GM13976 (cell line): ENCODE data around the gene NEGR1.

Source experiments
- DNase-seq: peaks from one replicate; pipeline ENCODE4 v3.0.0; 2012; ENCODE audit warnings: low spot score
- in situ Hi-C: fragments of 300-500 bp; cut with MboI; formaldehyde crosslinking; loops from one replicate; pipeline ENCODE4 v1.12.0; 2022; ENCODE audit warnings: low sequenced_read_pairs, mixed read lengths, inconsistent platforms; ENCODE audit not compliant: unreplicated experiment
- TF ChIP-seq, protein P1 (sequence below): IDR thresholded peaks from 2 replicates; pipeline ENCODE4 v1.5.1; 2012; ENCODE audit warnings: borderline replicate concordance, mild to moderate bottlenecking; ENCODE audit not compliant: insufficient read depth; ENCODE audit errors: extremely low read depth, missing control alignments, control extremely low read depth

Gene NEGR1

DNA sequence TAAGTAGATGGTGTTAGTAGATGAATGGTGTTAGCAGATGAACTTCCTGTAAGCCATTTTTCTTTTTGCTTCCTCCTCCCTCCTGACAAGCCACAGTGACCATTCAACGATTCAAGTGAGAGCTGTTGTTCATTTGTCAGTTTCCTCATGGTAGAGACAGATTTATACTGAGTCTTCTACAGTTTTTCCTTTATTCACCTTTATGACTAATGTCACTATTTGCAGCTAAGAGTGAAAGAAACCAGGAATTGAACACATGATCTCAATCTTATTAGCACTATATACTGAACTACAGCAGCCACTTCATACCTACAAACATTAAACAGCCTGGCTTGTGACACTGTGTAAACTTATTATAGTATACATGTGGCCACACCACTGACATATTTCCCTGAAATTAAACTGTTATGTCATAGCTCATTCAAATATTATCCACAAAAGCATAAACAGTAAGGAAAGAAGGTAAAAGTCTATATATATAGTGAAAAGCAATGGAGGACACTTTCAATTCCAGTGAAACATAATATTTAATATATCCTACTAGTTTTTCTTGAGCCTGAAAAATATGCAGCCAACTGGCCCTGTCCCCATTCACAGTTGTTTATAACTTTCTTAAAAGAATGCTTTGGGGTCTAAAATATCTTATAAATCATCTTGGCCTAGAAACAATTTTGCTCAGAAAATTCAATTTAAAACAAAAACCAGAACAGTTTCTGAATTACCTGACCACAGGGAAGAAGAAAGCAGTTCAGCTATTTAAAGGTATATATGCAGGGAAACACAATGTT, 634.6 kb downstream of the NEGR1 start:
- no peak for DNase-seq
- in situ Hi-C loops, result no loop called here
- TF ChIP-seq, protein P1, sequence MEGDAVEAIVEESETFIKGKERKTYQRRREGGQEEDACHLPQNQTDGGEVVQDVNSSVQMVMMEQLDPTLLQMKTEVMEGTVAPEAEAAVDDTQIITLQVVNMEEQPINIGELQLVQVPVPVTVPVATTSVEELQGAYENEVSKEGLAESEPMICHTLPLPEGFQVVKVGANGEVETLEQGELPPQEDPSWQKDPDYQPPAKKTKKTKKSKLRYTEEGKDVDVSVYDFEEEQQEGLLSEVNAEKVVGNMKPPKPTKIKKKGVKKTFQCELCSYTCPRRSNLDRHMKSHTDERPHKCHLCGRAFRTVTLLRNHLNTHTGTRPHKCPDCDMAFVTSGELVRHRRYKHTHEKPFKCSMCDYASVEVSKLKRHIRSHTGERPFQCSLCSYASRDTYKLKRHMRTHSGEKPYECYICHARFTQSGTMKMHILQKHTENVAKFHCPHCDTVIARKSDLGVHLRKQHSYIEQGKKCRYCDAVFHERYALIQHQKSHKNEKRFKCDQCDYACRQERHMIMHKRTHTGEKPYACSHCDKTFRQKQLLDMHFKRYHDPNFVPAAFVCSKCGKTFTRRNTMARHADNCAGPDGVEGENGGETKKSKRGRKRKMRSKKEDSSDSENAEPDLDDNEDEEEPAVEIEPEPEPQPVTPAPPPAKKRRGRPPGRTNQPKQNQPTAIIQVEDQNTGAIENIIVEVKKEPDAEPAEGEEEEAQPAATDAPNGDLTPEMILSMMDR, result no peak

DNA sequence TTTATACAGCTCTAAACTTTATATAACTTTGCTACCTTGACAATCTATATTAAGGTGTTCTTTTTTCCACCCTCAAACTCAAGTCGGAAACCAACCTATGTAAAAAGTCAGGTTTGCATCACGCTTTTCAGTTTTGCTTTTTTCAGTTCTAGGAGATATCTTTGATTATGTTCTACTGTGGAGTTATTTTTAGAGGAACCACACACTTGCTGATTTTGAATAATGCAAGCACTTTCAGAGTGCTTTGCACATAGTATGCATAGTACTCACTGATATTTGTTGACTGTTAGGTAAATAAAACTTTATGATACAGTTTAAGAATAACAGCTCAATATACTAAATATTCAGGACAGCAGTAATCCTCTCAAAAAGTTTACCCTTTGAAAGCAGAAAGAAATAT, 637.3 kb downstream of the NEGR1 start:
- in situ Hi-C loops, result no loop called here
- TF ChIP-seq, protein P1, result no peak
- DNase-seq, result no peak

DNA sequence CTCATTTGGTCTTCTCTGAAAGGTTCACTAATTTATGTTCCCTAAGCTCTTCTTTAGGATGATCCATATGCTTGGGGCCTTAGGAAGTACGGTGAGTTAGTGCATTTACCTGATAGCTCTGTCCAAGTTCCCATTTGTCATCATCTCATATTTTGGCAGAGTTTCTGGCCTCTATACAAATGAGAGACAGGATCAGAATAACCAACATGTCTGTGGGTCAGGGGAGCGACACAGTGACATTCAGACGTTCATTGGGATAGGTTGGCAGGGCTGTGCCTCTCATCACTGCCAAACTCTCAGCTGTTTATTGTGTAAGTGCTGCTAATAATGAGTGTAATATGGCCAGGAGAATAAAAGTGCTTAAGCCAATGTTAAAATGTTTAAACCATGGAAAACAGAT, 640.4 kb downstream of the NEGR1 start:
- in situ Hi-C loops, result no loop called here
- DNase-seq, result no peak
- TF ChIP-seq, protein P1, result no peak

DNA sequence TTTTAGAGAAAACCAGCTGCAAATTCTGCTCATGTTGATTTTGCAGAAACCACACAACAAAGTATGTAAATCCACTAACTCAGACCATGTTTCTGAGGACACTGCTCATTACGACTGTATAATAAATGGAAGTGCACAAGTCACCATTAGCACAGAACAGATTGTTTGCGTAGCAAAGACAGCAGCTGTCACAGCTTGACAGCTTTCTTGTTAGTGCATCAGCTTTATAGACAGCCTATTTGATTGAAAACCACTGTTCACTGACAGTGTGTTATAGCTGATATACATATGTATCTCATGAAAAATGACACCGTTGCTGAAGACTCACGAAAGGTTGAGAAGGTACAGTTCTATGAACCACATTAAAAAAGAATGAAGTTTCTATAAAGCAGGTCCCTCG, 641.3 kb downstream of the NEGR1 start:
- TF ChIP-seq, protein P1, result no peak
- no peak for DNase-seq
- in situ Hi-C loops, result no loop called here

DNA sequence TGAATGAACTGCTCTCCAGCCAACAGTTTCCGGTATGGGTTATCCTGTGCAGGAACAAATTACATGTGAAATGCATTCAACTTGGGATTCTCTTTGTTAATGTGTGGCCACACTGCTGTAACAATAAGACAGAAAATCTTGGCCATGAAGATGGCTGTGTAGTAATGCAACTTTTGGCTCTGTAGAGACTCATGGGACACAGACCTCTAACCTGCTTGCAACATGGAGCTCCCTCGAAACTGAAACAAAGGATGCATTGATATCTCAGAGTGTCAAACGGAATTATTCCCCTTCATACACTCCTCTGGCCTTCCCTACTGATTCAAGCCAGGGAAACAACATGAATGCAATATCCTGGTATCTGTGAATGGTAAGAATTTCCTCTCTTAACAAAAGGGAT, 642.2 kb downstream of the NEGR1 start:
- DNase-seq, result no peak
- in situ Hi-C loops, result no loop called here
- TF ChIP-seq, protein P1, result no peak

DNA sequence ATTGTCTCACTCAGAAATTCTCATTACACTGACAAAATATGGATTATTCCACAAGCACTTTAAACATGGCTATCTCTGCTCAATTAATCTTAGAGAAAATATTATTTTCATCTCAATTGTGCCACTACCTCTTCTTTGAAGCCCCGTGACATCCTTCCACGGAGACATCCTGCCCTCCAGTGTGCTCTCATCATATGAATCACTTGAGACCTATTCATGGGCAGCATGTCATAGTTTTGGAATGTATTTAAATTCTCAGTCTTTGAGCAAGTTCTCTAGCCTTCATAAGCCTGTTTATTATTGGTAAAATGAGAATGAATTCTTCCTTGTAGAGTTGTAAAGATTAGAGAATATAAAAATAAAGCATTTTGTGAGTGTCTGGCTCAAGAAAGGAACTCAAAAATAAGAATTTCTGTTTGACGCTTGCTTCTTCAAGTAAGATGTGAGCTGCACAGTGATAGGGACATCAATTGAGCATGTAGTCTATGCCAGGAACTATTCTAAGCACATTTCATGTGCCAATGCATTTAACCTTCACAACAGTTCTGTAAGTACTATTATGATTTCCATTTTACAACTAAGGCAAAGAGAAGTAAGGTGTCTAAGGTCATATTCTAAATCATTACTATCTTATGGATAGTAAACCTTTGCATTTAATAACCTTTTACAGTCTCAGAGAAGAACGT, 644.1 kb downstream of the NEGR1 start:
- DNase-seq, result no peak
- TF ChIP-seq, protein P1, result no peak
- in situ Hi-C loops, result no loop called here
